ENCODE data around the gene KLF15. TPM values are rescaled to one million over a fixed set of nuclear protein-coding genes. Genes with fewer than 3 reads are reported as not detected.
A peak's percentile ranks its signal among the peaks of the same experiment; 100 is the strongest.

Gene KLF15
- total RNA-seq, 4 donors from 2014 or later, result 9.6 to 31.3 (median 19.2) TPM

- intact Hi-C loops (cut with DNase I; ENCODE audit: low total_unique reads), result loop anchor here (10.0 kb wide), 1 partner anchor 247 kb away; no protein-coding TSS in a partner anchor
- H3K4me3 ChIP-seq (ENCODE audit: low read depth, poor library complexity, severe bottlenecking), result no peak overlapping the region
- no peak for TF ChIP-seq CTCF (IDR thresholded peaks at IDR 0.05)
- no peak for TF ChIP-seq POLR2A (IDR thresholded peaks at IDR 0.05)
- WGBS, 2 donors, result 29 to 35% methylated on average over 1 of the region's 1 CpG
- peak in 1 of 2 donors; percentile 25 for DNase-seq (ENCODE audit: low spot score in 2 of 2)
These were observed 34.4 kb upstream of the KLF15 start for GRCh38 chr3:126391631-126392030.

GRCh38 chr3:126390751-126391150, 33.5 kb upstream of the KLF15 start:
- TF ChIP-seq CTCF (IDR thresholded peaks at IDR 0.05) (no peak), POLR2A (IDR thresholded peaks at IDR 0.05) (no peak)
- peak in 1 of 2 donors; percentile 77 for DNase-seq (ENCODE audit: low spot score in 2 of 2)
- intact Hi-C loops (cut with DNase I; ENCODE audit: low total_unique reads), result loop anchor here (1.0 to 10.0 kb wide), 2 partner anchors 45 to 246 kb away; no protein-coding TSS in a partner anchor
- WGBS, 2 donors, result 74 to 77% methylated on average over 4 of the region's 4 CpGs
- no peak overlapping the region for H3K4me3 ChIP-seq (ENCODE audit: low read depth, poor library complexity, severe bottlenecking)

- TF ChIP-seq POLR2A (IDR thresholded peaks at IDR 0.05), result no peak
- no peak for TF ChIP-seq CTCF (IDR thresholded peaks at IDR 0.05)
- DNase-seq (ENCODE audit: low spot score in 2 of 2), result peak in 1 of 2 donors; percentile 84
- WGBS, 2 donors, result 81 to 83% methylated on average over 15 of the region's 15 CpGs
- intact Hi-C loops (cut with DNase I; ENCODE audit: low total_unique reads), result loop anchor here (1.0 to 10.0 kb wide), 2 partner anchors 45 to 245 kb away; no protein-coding TSS in a partner anchor
- no peak overlapping the region for H3K4me3 ChIP-seq (ENCODE audit: low read depth, poor library complexity, severe bottlenecking)
These were observed 33.0 kb upstream of the KLF15 start for GRCh38 chr3:126390201-126390600.

DNA sequence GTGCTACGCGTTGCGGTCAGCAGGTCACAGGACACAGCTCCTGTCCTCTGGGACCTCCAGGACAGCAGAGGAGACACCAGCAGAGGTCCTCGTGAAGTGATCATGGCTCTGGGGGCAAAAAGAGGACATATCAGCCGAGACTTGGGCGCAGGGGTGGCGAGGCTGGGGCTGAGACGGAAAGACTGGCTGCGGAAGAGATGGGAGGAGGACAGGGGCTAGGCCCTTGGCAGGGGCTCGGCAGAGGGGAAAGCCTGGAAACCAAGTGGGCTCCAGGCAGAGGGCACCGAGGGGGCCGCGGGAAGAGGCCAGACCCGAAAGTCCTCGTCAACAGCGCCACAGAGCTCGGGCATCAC, 32.6 kb upstream of the KLF15 start:
- TF ChIP-seq CTCF (IDR thresholded peaks at IDR 0.05) (no peak), POLR2A (IDR thresholded peaks at IDR 0.05) (no peak)
- 67 to 70% methylated on average over 17 of the region's 17 CpGs for WGBS, 2 donors
- no peak overlapping the region for H3K4me3 ChIP-seq (ENCODE audit: low read depth, poor library complexity, severe bottlenecking)
- intact Hi-C loops (cut with DNase I; ENCODE audit: low total_unique reads), result loop anchor here (1.0 to 10.0 kb wide), 2 partner anchors 44 to 245 kb away; no protein-coding TSS in a partner anchor
- DNase-seq (ENCODE audit: low spot score in 2 of 2), result no peak

GRCh38 chr3:126389112-126389793, 32.0 kb upstream of the KLF15 start:
- TF ChIP-seq CTCF (IDR thresholded peaks at IDR 0.05), result peak in 1 of 3 donors; percentile 82
- TF ChIP-seq POLR2A (IDR thresholded peaks at IDR 0.05), result no peak
- H3K4me3 ChIP-seq (ENCODE audit: low read depth, poor library complexity, severe bottlenecking), result no peak overlapping the region
- 1 to 2% methylated on average over 54 of the region's 58 CpGs for WGBS, 2 donors
- intact Hi-C loops (cut with DNase I; ENCODE audit: low total_unique reads), result no loop called here
- DNase-seq (ENCODE audit: low spot score in 2 of 2), result peak; percentile 90 to 98

Data from lower leg skin (tissue), 4 donors.